ENCODE measurements around the gene DNAJC15. TPM values are rescaled to one million over a fixed set of nuclear protein-coding genes. Genes with fewer than 3 reads are reported as not detected.

The DNAJC15 gene
- polyA plus RNA-seq, 3 donors, result 8.3 to 31.1 (median 22.0) TPM

DNA sequence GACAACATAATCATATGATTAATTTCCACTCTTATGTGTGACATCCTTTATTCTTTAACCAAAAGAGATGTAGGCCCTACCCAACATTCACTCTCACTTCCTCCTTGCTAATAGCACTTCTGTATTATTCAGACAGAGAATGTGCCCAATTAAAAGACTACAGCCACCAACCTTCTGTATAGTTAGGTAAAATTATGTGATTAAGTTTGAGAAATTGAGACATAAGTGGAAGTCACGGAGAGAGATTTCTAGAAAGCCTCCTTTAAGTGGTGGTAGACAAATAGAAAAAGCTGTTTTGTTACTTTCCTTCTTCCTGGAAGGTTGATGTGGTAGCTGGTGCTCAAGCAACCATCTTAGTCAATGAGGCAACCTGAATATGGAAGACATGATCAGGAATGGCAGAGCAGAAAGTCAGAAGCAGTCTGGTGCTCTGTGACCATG lies 46.1 kb upstream of the DNAJC15 start:
- peaks cover 14 to 19% of the 10 kb centered on the region in 2 donors for H3K36me3 Mint-ChIP-seq
- Histone ChIP-seq H3K79me2 (ENCODE audit: insufficient read depth, low read length) (no peaks in the 10 kb centered on the region), H3K27me3 (ENCODE audit: control insufficient read depth in 2 of 2, insufficient read depth in 2 of 2, low read length in 2 of 2) (no peaks in the 10 kb centered on the region), H3K9ac (ENCODE audit: insufficient read depth, low read length, poor library complexity, severe bottlenecking) (no peak overlapping the region), H3K9me3 (replicated peaks in 1 of 2; ENCODE audit: control insufficient read depth in 1 of 2, insufficient read depth in 1 of 2, low read length in 2 of 2) (peaks cover 0 to 4% of the 10 kb centered on the region in 2 donors), H3K4me3 (replicated peaks in 1 of 3; ENCODE audit: low read depth in 2 of 3, low read length in 3 of 3) (no peak overlapping the region), H4K20me1 (ENCODE audit: insufficient read depth, low read length) (peaks cover 5% of the 10 kb centered on the region), H3K36me3 (replicated peaks in 1 of 2; ENCODE audit: control insufficient read depth in 1 of 2, insufficient read depth in 2 of 2, low read length in 2 of 2) (no peaks in the 10 kb centered on the region), H2AFZ (ENCODE audit: insufficient read depth, low read depth, low read length, poor library complexity, severe bottlenecking) (no peak overlapping the region), H3K27ac (ENCODE audit: low read depth in 1 of 2, low read length in 2 of 2) (peak overlapping the region in 1 of 2 donors; percentile 46), H3K4me1 (ENCODE audit: control insufficient read depth in 1 of 2, insufficient read depth in 2 of 2, low read length in 2 of 2) (peaks cover 3 to 20% of the 10 kb centered on the region in 2 donors), H3K4me2 (replicated peaks; ENCODE audit: extremely low read depth, low read length, poor library complexity, severe bottlenecking) (no peak overlapping the region)
- intact Hi-C loops (cut with micrococcal nuclease), result no loop called here
- peaks cover 0 to 2% (median 0%) of the 10 kb centered on the region in 3 donors for H3K27me3 Mint-ChIP-seq (ENCODE audit: low read depth in 3 of 3)
- no CpG with 5 or more reads among the region's 1 CpG for WGBS (ENCODE audit: insufficient coverage)
- DNase-seq, result peak; percentile 38 to 57 (median 56)
- peak overlapping the region; percentile 1 to 73 (median 40) for H3K27ac Mint-ChIP-seq
- TF ChIP-seq, protein P1, sequence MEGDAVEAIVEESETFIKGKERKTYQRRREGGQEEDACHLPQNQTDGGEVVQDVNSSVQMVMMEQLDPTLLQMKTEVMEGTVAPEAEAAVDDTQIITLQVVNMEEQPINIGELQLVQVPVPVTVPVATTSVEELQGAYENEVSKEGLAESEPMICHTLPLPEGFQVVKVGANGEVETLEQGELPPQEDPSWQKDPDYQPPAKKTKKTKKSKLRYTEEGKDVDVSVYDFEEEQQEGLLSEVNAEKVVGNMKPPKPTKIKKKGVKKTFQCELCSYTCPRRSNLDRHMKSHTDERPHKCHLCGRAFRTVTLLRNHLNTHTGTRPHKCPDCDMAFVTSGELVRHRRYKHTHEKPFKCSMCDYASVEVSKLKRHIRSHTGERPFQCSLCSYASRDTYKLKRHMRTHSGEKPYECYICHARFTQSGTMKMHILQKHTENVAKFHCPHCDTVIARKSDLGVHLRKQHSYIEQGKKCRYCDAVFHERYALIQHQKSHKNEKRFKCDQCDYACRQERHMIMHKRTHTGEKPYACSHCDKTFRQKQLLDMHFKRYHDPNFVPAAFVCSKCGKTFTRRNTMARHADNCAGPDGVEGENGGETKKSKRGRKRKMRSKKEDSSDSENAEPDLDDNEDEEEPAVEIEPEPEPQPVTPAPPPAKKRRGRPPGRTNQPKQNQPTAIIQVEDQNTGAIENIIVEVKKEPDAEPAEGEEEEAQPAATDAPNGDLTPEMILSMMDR (IDR thresholded peaks at IDR 0.05), result no peak
- H3K9me3 Mint-ChIP-seq, result peaks cover 4 to 17% (median 14%) of the 10 kb centered on the region in 7 donors
- peaks cover 17% of the 10 kb centered on the region for H3K4me1 Mint-ChIP-seq
- H3K4me3 Mint-ChIP-seq, result no peak overlapping the region

- peaks cover 36% of the 10 kb centered on the region for H3K4me1 Mint-ChIP-seq
- no peak overlapping the region for H3K27ac Mint-ChIP-seq
- intact Hi-C loops (cut with micrococcal nuclease), result no loop called here
- Histone ChIP-seq H3K4me1 (ENCODE audit: control insufficient read depth in 1 of 2, insufficient read depth in 2 of 2, low read length in 2 of 2) (peaks cover 15 to 33% of the 10 kb centered on the region in 2 donors), H3K36me3 (replicated peaks in 1 of 2; ENCODE audit: control insufficient read depth in 1 of 2, insufficient read depth in 2 of 2, low read length in 2 of 2) (no peaks in the 10 kb centered on the region), H3K27me3 (ENCODE audit: control insufficient read depth in 2 of 2, insufficient read depth in 2 of 2, low read length in 2 of 2) (no peaks in the 10 kb centered on the region), H3K4me3 (replicated peaks in 1 of 3; ENCODE audit: low read depth in 2 of 3, low read length in 3 of 3) (no peak overlapping the region), H4K20me1 (ENCODE audit: insufficient read depth, low read length) (peaks cover 12% of the 10 kb centered on the region), H3K79me2 (ENCODE audit: insufficient read depth, low read length) (peaks cover 3% of the 10 kb centered on the region), H3K9me3 (replicated peaks in 1 of 2; ENCODE audit: control insufficient read depth in 1 of 2, insufficient read depth in 1 of 2, low read length in 2 of 2) (peaks cover 0 to 4% of the 10 kb centered on the region in 2 donors), H2AFZ (ENCODE audit: insufficient read depth, low read depth, low read length, poor library complexity, severe bottlenecking) (no peak overlapping the region), H3K9ac (ENCODE audit: insufficient read depth, low read length, poor library complexity, severe bottlenecking) (no peak overlapping the region), H3K4me2 (replicated peaks; ENCODE audit: extremely low read depth, low read length, poor library complexity, severe bottlenecking) (no peak overlapping the region), H3K27ac (ENCODE audit: low read depth in 1 of 2, low read length in 2 of 2) (no peak overlapping the region)
- no CpG with 5 or more reads among the region's 3 CpGs for WGBS (ENCODE audit: insufficient coverage)
- peaks cover 2 to 14% (median 9%) of the 10 kb centered on the region in 7 donors for H3K9me3 Mint-ChIP-seq
- TF ChIP-seq, protein P1 (IDR thresholded peaks at IDR 0.05), result no peak
- peaks cover 16 to 17% of the 10 kb centered on the region in 2 donors for H3K36me3 Mint-ChIP-seq
- peaks cover 0 to 6% (median 0%) of the 10 kb centered on the region in 3 donors for H3K27me3 Mint-ChIP-seq (ENCODE audit: low read depth in 3 of 3)
- no peak for DNase-seq
- H3K4me3 Mint-ChIP-seq, result no peak overlapping the region
Measured at GRCh38 chr13:42981317-42981716, 42.1 kb upstream of the DNAJC15 start.
